GM21360 (cell line): ENCODE results near the gene CDH23.

ENCODE experiments used
- ATAC-seq: cut with Tn5 transposase; IDR thresholded peaks from one replicate; pipeline ENCODE4 v1.9.1; 2021; ENCODE audit warnings: mild to moderate bottlenecking, moderate library complexity; ENCODE audit not compliant: unreplicated experiment

The CDH23 gene

DNA sequence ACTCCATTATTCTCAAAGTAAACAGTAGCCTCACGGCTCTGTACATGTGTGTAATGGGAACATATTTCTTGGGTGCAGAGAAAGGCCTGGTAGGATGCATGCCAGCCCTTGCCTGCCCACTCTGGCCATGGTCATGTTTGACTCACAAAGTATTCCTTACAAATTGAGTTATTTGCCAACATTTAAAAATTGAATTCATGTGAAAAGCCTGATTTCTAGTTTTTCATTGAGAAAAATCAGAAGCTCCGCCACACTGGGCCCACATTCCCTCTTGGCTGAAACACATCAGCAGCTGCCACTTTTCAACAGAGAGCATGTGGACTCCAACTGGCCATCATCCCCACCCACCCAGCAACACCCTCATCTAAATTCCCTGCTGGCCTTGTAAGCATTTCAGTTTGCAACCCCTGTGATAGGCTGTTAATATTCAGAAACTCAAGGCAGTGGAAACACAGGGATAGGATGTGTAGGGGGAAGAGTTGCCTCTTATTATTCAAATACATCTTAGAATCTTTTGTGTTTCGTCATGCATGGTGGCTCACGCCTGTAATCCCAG lies 40.9 kb downstream of the CDH23 start:
- no peak for ATAC-seq

DNA sequence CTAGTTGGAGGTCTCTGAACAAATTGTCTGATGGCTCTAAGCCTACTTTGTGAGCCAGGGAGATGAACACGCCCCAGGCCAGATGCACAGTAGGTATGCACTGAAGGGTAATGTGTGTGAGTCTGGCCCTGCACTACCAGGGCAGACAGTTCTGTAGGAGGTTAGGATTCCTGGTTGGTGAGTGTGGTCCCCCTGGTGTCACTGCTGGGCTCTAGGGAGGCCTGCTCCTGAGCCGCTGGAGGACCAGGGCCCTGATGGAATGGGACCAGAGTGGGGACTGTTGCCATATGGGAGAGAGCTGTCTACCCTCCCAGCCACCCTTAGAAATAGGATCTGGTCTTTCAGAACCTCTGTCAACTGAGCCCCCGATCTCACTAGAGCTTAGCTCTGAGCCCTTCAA lies 42.0 kb downstream of the CDH23 start:
- no peak for ATAC-seq

GRCh38 chr10:71439670-71440425 lies 43.1 kb downstream of the CDH23 start:
- ATAC-seq: no peak

- ATAC-seq: no peak
These were observed 43.9 kb downstream of the CDH23 start for GRCh38 chr10:71440506-71441035.

- ATAC-seq: no peak
These were observed 45.3 kb downstream of the CDH23 start for GRCh38 chr10:71442000-71442399.

DNA sequence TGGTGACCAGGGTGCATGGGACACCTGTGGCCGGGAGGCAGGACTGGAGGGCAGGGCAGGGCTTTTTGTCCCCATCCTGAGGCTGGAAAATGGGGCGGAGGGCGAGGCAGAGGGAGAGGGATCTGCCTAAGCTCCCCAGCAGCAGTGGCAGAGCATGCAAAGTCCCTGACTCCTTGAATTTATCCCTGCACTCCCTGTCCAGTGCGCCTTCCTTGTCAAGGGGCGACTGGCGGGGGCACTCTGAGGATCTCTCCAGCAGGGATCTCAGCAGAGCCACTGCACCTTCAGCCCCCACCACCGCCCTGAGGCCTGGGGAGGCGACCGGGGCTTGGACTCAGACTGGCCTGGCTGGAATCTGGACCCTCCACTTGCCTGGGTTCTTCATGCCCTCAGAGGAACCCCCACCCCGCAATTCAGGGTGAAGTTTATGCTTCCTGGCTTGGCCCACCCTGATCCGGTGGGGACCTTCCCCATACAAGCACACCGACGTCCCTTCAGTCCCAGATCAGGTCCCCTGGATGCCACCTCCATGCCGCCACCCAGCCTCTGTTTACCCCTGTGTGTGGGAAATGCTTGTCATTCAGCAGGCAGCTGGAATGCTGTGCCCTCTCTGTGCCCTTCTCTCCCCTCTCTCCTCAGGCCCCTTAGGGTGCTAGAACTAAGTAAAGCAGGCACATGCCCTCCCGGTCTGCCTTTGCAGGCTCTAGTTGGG lies 46.3 kb downstream of the CDH23 start:
- no peak for ATAC-seq

DNA sequence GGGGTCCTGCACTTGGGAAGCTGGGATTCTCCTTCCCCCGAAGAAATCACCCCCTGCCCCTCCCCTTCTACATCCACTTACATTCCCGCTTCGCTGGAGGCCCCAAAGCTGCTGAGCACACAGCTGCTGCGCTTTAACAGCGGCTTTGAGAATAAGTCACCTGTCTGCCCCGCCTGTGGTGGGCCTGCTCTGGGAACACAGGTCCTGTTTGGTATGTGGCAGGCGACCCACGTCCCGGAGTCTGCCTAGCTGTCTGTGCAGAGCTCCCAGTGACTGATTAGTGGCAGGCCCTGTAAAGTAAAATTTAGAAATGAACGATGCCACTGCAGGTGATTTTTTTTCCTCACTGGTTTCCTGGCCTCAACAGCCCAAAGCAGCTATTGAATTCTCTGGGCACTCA lies 47.0 kb downstream of the CDH23 start:
- no peak for ATAC-seq

DNA sequence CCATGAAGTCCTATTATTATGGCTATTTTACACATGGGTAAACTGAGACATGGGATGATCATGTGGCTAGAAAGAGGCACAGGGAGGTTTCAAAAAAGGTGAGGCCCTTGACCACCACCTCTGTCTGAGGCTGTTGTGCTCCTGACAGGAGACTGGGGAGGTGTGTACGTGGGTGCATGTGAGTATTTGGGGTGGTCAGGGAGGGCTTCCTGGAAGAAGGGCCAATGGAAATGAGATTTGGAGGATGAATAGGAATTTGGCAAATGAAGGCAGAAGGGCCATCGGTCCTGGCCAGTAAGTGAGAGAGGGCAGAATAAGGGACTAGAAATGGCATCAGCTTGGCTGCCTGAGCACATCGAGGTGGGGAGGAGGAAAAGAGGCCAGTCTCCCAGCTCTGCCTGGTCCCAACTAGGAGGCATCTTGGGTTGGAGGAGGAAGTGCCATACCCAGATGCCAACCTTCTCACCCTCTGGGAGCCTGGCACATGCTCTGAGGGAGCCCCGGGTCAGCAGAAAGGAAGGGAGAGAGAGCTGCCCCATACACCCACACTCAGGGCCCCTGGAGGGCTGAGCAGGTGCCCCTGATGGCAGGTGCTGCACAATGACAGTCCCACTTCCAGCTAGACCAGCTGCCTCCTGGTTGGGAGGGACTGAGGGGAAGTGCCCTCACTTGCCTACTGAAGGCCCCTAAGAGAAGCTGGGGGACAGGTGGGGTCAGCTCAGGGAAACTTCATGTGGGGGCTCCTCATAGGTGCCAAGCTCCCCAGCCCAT lies 47.7 kb downstream of the CDH23 start:
- ATAC-seq: no peak

DNA sequence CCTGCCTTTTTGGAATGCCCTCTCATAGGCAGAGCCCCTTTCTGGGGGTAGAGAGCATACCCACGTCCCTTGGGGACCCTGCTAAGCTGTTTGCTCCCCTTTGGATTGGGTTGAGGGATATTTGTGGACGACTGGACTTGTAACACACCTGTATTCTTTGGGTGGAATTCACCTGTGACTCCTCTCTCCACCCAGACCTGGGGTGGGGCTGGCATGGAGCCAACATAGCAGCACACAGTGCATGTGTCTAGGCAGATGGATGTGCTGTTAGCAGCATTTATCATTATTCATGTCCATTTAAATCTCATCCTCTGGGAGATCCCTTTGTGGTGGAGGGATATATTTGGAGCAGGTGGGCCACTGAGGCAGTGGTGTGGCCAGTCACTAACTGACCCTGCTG lies 51.0 kb downstream of the CDH23 start:
- no peak for ATAC-seq

DNA sequence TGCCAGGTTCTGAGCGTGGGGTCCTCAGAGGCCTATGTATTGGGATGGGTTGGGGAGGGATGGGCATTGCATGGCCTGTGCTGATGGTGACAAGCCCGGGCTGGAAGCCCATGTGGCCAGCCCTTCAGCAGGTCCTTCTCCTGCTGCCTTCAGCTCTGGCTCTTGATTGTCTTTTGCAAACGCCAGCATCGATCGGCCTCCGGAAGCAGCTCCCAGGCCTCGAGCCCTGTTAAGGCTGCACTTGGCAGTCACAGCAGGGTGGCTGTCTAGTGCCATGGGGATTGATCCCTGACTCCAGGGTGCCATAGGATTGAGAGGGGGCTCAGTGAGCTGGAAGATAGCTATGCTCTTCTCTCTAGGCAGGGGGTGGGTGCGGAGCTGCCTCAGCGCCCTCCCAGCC lies 51.4 kb downstream of the CDH23 start:
- no peak for ATAC-seq

DNA sequence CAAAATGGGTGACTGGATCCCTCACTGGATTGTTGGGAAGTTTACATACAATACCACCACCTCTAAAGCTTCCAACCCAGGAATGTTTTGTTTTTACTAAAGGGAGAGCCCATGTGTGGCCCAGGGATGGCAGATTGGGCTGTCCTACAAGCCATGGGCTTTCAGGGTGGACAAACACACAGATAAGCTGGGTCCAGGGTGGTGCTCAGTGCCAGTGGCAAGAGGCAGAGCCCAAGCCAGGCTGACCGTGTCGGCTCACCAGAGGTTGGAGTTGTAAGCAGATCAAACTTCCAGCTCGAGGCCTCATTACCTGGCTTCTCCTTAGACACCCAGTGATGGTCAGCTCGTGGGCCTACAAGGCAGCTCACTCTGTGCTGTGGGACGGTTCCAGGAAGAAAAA lies 52.3 kb downstream of the CDH23 start:
- ATAC-seq: no peak

DNA sequence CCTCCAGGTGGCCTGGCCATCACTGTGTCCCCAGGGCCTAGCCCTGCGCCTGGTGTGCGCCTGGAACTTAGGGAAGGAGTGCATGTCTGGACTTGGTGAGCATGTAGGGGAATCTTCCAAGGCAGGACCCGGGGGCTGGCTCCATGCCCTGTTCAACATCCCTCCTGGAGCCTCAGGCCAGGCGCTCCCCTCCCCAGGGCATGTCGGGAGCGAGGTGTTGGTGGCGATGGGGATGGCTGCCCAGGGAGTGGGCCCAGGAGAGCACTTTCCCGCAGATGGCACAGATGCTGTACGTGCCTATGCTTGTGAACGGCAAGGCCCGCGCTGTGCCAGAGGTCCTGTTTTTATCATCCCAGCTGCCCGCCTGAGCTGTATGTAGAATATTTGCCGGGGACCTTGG lies 55.0 kb downstream of the CDH23 start:
- no peak for ATAC-seq

GRCh38 chr10:71453186-71453585 lies 56.5 kb downstream of the CDH23 start:
- no peak for ATAC-seq

DNA sequence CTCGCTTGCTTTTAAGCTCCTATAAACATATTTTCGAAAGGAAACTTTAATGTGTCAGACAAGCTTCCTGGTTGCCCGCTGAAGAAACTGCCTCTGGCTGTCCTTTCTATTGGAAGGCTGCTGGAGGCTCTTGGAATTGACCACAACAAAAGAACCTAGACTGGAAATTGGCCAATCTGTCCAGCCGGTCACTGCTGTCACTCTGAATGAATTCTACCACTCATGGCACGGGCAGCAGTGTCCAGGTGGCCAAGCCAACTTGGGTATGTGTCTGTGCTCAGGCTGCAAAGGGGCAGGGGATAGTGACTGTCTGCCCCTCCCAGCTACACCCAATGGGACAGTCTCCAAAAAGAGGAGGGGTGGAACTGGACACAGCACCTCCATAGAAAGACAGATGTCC lies 57.6 kb downstream of the CDH23 start:
- no peak for ATAC-seq

DNA sequence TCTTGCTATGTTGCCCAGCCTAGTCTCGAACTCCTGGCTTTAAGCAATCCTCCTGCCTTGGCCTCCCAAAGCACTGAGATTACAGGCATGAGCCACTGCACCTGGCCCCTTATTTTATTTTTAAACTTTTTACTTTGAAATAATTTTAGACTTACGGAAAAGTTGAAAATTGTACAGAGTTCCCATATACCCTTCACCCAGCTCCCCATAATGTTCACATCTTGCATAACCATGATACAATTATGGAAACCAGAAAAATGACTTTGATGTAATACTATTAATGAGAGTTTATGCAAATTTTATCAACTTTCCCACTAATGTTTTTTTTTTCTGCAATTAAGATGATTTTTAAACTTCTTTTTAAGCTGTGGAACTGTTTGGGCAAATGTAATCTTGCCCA lies 58.3 kb downstream of the CDH23 start:
- ATAC-seq: no peak

- no peak for ATAC-seq
These were observed 59.9 kb downstream of the CDH23 start for GRCh38 chr10:71456631-71457030.

DNA sequence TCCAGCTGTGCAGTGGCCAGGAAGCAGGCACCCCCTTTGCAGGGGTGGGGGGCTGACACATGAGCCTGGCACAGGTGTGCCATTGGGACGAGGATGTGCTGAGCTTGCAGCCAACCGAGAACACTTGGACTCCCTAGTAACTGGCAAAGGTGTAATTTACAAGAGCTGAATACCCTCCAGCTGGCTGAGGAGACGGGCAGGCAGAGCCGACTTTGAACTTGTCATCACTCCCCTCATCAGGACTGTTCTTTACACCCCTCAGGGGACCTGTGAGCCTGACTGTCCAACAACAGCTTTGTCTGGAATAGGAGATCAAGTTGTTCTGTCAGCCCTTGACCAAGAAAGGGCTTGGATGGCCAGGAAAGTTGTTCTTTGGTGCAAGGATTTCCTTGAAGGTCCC lies 61.2 kb downstream of the CDH23 start:
- no peak for ATAC-seq

GRCh38 chr10:71458387-71458786 lies 61.7 kb downstream of the CDH23 start:
- no peak for ATAC-seq

- no peak for ATAC-seq
These were observed 62.8 kb downstream of the CDH23 start for GRCh38 chr10:71459513-71459912.

GRCh38 chr10:71460615-71461014 lies 63.9 kb downstream of the CDH23 start:
- ATAC-seq: no peak

- ATAC-seq: no peak
These were observed 64.7 kb downstream of the CDH23 start for GRCh38 chr10:71461457-71461856.
